COLO829 (cell line): ENCODE measurements around the gene EIPR1.
"Not testable (repeated sequence)": the region's sequence is repeated elsewhere in the genome, so short reads cannot be mapped to it uniquely, and the experiment has no call there.

Experiments
- DNase-seq: peaks from one replicate; pipeline ENCODE4 v3.0.0; 2012; ENCODE audit warnings: low spot score

EIPR1 gene

DNA sequence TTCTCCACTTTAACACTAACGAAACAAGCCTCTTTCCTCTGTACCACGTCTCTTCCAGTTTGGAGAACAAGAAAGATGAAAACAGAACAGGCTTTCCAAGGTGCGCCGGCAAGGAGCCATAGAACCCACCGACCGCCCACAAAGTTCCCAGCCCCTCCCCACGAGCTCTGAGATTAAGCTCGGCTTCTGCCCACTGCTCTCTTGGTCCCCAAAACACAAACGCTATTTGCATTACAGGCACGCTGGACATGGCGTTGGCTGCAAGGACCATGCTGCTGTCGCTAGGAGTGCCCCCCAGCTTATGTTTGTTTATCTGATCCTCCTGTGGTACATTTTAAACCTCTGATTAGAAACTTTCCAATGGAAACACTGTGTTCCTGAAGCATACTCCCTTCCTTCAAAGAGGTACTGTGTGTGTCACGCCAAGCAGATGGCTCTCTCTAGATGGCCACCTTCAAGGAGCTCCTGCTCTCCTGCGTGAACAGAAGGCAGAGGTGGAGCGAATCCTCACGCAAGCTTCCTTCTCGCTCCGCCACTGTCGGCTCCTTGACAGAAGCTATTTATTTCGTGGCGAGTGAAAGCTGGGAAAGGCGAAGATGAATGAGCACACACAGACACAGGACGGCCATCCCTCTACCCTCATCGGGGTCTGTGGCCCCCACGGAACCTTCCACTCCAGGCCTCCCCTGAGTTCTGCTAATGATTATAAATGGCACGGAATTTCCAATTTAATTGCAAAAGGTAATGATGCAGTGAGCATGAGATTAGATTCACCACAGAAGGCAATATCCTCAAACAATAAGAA lies 166.2 kb downstream of the EIPR1 start:
- no peak for DNase-seq

DNA sequence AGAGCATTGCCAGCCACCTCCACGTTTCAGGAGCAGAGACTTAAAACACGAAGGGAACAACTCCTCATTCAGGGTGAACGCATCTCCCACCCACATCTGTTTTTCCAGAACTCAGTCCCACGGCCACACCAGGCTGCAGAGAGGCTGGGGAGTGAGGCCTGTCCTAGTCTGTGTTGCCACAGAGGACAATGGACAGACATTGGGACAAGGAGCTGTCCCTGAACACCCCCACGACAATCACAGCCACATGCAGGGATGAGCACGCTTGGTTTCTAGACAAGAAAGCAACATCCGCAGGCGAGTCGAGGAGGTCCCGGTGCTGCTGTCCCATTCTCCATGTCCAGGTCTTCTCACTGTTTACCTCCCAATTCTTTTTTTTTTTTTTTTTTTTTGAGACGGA lies 167.4 kb downstream of the EIPR1 start:
- no peak for DNase-seq

DNA sequence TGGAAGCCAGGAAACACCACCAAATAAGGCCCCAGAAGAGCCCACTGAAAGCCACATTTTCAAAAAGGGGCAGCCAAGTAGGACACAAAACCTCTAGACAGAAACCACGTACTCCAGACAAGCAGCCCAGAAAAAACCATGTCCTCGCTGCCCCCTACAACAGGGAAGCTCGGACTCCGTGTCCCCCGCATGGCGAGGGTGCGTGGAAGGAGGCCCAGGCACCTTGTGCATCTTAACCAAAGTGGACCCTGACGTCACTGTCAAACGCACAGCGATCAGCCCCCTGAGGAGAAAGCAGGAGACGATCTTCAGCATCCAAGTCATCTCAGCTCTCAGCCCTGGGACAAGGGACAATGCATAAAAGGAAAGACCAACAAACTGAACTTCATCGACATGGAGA lies 168.4 kb downstream of the EIPR1 start:
- no peak for DNase-seq

DNA sequence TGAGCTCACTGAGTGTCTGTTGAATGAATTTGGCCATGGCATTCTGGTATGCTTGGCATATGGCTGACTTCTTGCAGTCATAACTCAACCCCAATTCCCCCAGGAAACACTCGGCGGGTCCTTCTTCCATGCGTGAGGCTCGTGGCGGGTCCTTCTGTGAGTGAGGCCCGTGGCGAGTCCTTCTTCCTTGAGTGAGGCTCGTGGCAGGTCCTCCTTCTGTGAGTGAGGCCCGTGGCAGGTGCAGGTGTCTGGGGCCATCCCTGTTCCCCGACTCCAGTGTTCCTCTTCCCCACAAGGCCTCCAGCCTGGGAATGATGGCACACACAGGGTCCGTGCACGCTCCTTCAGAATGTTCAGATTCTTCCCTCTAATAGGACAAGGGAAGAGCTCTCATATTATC lies 169.0 kb downstream of the EIPR1 start:
- no peak for DNase-seq

DNA sequence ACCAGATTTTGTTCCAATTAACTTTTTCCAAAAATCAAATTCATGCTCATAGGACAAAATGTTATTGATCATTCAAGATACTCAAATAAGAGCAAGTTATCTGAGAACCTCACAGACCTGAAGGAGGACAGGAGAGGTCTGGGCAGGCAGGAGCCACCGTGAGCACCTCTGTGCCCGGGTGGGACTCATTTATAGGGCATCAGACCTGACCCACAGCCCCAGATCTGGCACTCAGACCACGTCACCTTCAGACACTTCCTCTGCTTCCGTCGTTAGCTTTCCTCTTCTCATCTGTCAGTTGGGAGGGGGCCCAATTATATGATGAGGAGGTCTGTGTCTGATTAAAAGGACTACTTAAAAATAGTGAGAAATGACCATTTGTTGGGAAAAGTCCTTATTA lies 169.4 kb downstream of the EIPR1 start:
- no peak for DNase-seq

DNA sequence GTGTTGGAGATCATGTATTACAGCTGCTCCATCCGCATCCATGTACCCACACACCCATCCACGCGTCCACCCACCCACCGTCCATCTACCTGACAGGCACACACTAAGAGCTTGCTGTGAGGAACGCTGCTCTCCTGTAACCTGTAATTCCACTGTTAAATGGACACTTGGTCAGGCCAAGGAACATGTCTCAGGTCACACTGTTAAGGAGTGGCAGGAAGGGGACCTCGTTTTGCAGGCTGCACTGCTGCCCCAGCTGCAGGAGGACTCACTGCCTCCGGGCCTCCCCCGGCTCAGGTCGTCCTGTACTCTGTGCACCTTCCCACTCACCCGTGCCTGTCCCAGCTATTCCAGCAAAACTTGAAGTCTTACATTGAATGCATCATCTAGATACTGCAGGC lies 170.5 kb downstream of the EIPR1 start:
- DNase-seq = no peak

DNA sequence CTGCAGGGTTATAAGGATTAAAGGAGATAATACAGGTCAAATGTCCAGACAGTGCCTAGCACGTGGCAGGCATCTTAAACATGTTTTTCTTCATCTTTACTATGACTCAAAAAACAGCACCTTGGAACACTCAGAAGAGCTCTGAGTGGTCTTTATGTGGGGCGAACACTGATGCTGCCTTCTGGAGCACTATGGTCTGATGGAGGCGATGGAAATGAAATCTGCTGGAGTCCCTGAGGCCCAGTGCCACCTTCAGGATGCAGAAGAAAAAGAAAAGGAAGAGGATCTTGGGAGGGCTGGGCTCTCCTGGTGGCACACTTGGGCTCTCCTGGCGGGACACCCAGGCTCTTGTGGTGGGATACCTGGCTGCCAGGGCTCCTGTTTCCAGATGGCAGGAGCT lies 171.8 kb downstream of the EIPR1 start:
- no peak for DNase-seq

DNA sequence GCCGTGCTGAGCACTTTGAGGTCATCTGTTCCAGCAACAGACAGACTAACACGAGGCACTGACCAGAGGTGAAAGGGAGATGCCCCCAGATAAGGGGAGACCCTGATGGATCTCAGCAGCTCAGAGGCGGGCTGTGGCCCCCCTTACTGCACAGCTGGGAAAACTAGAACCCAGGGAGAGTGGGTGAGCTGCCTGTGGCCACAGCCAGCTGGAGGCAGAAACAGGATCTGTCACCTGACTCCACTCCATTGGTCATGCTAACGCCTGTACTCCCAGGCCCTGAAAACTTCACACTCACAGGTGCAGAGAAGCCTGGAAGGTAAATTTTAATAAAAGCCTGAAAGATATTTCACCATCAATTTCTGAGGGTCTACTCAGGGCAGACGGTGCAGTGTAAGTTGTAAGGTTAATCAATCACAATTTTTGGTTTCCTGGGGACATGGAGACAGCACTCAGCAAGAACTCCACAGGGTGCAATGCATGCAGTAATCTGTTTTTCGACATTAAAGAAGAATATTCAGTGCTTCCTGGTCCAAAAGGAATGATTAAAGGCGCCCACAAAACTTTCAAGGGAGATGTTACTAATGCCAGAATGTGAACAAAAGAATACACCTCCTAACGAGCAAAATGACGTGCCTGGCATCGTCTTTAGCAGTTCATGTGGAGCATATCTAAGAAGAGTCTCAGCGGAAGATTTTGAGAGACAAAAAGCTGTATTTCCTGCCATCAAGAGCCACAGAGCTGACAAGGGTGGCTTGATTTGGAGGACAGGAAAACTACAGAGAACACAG lies 173.4 kb downstream of the EIPR1 start:
- no peak for DNase-seq

DNA sequence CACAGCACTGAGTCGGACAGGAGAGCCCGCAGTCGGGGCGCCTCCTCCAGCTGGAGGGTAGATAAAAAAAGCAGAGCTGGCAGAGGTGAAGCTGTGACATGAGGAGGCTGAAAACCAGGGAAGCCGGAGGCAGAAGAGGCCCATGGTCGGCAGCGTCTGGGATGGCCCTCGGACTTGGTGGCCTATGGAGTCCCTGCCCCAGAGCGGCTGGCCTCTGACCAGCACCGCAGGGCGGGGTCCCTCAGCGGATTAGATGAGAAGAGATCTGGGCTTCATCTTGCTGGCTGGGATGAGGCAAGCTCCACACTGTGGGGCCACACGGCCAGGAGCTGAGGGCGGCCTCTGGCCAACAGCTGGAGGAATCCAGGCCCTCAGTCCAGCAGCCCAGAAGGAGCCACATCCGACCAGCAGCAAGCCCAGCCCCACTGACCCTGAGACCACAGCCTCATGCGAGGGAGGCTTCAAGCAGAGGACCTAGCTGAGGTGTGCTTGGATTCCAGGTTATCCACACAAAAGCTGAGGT lies 174.1 kb downstream of the EIPR1 start:
- no peak for DNase-seq

DNA sequence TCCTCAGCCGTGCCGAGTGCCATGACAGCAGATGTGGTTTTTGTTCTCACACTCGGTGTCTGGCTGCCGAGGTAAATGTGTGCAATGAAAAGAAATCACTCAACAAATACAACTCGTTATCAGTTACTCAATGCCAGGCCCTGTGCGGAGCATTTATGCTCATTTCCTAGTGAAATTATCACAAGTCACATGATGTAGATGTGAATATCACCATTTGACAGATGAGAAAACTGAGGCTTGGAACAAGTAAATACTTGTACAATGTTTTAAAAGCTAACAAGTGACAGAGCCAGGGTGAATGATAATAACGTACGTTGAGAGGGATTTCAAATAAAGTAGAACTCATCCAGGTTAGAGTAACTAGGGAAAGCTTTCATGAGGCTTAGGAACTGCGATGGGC lies 174.7 kb downstream of the EIPR1 start:
- DNase-seq = no peak

DNA sequence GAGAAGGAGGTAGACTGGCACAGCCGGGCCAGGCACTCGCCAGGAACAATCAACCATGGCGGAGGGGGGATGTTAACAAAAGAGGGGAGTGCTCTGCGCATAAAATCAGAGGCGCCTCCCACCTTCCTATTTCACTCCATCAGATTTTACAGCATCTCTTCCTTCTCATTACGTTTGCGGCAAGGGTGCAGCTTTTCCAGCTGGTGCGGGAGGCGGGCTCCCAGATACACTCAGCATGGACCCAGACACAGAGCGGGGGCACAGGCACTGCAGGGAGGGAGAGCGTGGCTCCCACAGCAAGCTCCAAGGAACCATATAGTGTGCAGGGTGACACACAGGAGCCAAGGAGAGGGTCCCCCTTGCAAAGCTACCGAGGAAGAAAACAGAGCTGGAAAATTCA lies 176.3 kb downstream of the EIPR1 start:
- DNase-seq = no peak

DNA sequence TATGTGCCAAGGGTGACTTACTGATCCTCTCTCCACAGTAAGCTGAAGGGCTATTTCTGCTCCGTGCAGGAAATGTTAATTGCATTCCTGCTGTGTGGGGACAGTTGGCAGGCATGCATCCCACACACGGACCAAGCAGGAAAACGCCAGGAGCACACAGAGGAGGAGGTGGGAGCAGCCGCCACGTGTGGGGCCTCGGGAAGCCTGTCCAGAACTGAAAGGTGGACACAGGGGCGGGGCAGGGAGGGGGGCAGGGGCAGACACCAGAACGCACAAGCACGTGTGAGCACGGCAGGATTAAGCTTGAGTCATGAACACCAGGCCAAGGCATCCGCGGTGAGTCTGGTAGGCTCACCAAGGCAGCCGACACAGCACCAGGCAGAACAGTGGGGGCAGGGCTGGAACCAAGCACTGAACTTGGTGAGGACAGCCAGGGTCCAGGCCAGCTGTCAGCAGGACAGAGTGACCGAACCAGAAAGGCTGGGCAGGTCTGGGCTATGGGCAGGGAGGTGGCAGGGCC lies 177.1 kb downstream of the EIPR1 start:
- DNase-seq = no peak

DNA sequence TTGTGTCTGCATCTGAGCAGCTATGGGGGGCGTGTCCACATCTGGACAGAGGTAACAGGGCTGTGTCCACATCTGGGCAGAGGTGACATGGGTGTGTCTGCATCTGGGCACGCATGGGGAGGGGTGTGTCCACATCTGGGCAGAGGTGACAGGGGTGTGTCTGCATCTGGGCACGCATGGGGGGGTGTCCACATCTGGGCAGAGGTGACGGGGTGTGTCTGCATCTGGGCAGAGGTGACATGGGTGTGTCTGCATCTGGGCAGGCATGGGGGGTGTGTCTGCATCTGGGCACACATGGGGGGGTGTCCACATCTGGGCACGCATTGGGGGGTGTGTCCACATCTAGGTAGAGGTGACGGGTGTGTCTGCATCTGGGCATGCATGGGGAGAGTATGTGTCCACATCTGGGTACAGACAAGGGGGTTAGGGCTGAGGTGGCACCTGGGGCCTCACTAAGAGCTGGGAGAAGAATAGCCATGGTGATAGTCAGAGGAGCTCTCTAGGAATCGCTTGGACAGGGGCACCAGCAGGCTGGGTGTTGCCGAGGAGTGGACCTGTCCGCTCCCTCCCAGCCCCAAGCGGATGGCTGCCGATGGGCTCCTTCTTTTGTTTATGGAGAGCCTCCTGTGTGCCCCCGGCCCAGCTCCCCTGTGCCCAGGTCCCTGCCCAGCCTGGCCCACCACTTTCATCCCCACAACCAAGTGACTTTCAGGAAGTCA lies 177.8 kb downstream of the EIPR1 start:
- no peak for DNase-seq

DNA sequence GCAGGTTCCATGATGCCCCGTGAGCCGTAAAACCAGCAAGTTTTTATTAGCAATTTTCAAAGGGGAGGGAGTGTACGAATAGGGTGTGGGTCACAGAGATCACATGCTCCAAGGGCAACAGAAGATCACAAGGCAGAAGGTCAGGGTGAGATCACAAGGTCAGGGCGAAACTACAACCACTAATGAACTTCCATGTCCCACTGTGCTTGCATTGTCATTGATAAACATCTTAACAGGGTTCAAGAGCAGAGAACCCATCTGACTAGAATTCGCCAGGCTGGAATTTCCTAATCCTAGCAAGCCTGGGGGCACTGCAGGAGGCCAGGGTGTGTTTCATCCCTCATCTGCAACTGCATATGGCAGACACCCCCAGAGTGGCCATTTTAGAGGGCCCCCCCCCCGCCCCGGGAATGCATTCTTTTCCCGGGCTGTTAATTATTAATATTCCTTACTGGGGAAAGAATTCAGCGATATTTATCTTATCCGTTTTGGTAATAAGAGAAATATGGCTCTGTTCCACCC lies 178.9 kb downstream of the EIPR1 start:
- DNase-seq = not testable (repeated sequence)

DNA sequence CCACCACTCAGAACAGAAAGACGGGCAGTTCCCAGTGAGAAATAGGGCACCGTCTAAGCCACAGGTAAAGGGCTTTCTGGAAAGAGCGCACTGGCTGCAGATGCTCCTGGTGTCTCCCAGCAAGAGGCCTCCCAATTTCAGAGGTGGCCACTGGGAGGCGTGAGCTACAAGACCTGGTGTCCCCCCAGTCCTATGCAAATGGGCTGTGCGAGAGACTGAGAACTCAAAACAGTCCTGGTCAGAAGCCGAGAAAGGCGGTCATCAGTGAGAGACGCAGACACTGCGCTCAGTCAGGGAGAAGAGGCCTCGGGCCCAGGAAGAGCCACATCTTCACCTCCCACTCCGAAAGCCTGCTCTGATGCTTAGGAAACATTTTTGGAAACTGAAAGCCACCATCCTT lies 179.5 kb downstream of the EIPR1 start:
- no peak for DNase-seq

DNA sequence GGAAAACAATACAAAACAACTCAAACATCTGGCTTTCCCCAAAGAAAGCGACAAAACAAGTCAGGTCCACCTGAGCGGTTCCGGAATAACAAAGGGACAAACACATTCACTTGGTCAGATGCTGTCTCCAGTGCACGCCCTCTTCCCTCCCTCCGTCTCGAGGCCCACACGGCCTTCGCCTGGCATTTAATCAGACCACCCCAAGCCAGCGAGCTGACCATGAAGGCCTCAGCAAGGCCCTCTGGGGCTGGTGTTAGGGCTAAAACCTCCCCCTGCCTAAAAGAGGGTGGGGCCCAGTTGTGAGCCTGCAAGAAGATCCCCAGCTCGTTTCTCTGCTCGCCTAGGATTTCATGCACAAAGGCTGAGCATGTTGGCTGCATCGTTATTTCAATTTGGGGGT lies 180.3 kb downstream of the EIPR1 start:
- no peak for DNase-seq

DNA sequence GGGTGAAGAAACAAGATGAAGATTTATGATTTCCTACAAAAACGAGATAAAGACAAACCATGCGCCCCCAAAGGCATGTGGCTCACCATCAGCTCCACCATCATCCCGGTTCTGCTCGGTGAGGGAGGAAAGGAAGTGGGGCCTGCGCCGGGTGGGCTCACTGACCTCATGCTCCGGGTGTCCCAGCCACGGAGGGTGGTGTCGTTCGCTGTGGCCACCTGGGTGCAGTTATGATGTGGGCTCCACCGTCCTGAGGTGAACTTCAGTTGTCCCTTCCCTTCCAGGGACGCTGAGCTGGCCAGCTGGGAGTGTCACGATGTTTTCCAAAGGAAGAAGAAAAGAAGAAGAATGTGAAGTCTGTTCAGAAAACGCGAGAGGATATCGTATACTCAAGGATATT lies 180.9 kb downstream of the EIPR1 start:
- no peak for DNase-seq

DNA sequence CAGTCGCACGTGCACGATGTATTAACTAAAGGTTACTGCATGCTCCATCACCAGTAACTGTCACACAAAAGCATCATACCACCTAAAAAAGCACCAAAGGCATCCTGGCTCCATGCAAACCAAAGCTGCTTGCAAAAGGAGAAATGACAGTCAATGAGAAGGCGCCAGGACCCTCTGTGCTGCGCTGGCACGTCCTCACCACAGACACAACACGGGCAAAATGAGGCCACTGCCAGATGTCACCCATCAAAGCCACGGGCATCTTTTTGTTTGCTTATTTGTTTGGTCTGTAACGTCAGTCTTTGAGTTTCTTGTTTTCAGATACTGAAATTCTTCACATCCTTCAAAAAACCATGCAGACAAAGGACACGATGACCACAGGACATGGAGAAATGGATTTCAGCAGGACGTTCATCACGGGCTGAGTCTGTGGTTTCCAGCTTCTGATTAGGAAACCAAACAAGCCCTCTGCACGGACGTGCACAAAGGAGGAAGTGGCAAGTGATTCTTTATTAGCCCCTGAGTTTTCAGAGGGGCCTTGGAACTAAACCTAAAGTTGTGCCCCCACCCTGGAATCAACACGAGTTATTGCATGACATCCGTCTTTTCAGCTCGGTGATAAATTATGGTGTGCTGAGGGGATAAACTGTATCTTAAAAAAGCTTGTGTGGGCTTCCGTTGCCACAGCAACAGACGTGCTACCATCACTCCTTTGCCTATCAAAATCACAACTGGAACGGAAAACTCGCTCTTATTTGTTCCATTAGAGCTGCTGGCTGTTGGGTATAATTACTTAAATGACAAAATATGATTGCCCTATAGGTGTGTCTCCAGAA lies 181.8 kb downstream of the EIPR1 start:
- no peak for DNase-seq

DNA sequence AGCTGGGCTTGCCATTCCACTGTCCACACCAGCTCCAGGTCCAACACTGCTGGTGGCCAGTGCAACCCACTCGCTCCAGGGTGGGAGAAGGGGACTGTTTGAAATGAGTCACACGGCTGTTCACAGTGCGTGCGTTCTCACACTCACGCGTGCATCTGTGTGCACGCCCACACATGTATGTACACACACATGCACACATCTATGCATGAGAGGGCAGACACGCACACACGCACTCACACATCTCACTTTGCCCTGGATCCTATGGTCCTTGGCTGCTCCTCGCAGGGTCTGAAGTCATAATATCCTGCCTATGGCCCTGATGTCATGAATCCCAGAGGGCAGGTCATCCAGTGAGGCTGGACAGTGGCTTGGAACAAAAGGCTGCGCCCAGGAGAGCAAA lies 182.8 kb downstream of the EIPR1 start:
- DNase-seq = no peak

DNA sequence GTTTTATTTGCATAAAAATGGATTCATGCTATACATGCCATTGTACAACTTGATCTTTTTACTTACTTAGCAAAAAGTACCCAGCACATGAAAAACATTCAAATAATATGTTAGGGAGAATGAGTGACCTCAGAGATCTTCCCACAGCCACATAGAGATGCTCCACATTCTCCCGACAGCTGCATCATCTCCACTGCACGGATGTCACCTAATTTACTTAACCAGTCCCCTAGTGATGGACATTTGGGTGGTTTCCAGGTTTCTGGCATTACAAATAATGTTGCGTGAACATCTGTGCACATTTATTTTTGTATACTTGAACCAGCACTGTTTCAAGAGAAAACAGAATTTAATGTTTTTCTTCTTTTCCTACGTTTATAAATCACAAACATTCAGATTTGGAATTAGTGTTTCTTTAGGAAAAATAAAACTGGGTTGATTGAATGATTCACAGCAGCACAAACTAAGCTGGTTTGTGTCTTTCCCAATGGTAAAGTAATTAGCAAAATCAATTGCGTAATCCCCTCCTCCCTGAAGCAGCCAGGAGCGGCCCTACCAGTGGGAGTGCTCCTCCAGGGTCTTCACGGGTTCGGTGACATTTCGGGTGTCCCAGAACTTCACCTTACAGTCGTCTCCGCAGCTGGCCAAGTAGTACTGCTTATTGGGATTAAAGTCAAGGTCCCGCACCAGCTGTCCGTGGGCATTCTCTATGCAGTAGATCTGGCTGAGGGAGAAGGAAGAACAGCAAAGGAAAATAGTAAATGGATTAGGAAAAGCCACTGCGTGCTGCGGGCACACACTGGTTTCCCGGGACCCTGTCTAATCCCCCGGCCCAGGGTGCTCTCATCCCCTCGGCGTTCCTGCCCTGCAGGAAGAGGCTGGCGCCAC lies 183.9 kb downstream of the EIPR1 start:
- no peak for DNase-seq
